Uterus (tissue), 4 donors: ENCODE measurements around the gene OSER1. TPM values are rescaled to one million over a fixed set of nuclear protein-coding genes. Genes with fewer than 3 reads are reported as not detected.
A peak's percentile ranks its signal among the peaks of the same experiment; 100 is the strongest.

Experiments used
- DNase-seq, 2 donors: peaks; one replicate each; pipeline ENCODE4 v3.0.0-alpha.2; 2019 to 2020
- H3K27ac ChIP-seq, 2 donors: fragments of 200-600 bp; sonication (generic); 1 replicate in 1 of 2; 2 replicates in 1 of 2; pipeline ENCODE4 v1.5.1; 2016 to 2018
- H3K27me3 ChIP-seq, 2 donors: fragments of 200-600 bp; sonication (generic); one replicate each; pipeline ENCODE4 v1.5.1; 2018 to 2019; ENCODE audit warnings: control low read depth in 1 of 2
- H3K36me3 ChIP-seq, 2 donors: fragments of 200-600 bp; sonication (generic); one replicate each; pipeline ENCODE4 v1.5.1; 2019; ENCODE audit warnings: control low read depth in 1 of 2
- H3K4me1 ChIP-seq, 2 donors: fragments of 200-600 bp; sonication (generic); one replicate each; pipeline ENCODE4 v1.5.1; 2018 to 2019; ENCODE audit warnings: control low read depth in 1 of 2
- H3K4me3 ChIP-seq, 2 donors: fragments of 200-600 bp; sonication (generic); 1 replicate in 1 of 2; 2 replicates in 1 of 2; pipeline ENCODE4 v1.5.1; 2018 to 2019; ENCODE audit warnings: mild to moderate bottlenecking in 1 of 2
- H3K9me3 ChIP-seq, 2 donors: fragments of 200-600 bp; sonication (generic); one replicate each; pipeline ENCODE4 v1.5.1; 2019; ENCODE audit warnings: control low read depth in 1 of 2
- POLR2A ChIP-seq, 2 donors: fragments of 450-650 bp; IDR thresholded peaks; one replicate each; pipeline ENCODE4 v1.6.1; 2016; ENCODE audit warnings: antibody characterized with exemption in 2 of 2, mild to moderate bottlenecking in 1 of 2, moderate library complexity in 1 of 2
- intact Hi-C: fragments of 100-400 bp; cut with DNase I; formaldehyde crosslinking; loops from one replicate; pipeline ENCODE4 v1.15.1; 2023; ENCODE audit warnings: low total_unique reads
- total RNA-seq, 4 donors: library from RNA; depleted of rRNA in 3 of 4; stranded (reverse); fragments of >200 nt in 3 of 4; gene quantifications; one replicate each; pipeline versions ENCODE4 v1.1.0 to v1.2.4, GENCODE V29; 2014 to 2023
- TF ChIP-seq, protein P1 (sequence below), 4 experiments: fragments of 200-600 bp in 2 of 4; fragments of 450-650 bp in 2 of 4; sonication (generic) in 2 of 4; IDR thresholded peaks; one replicate each; pipeline ENCODE4 v1.5.1; 2016 to 2019; ENCODE audit warnings: antibody characterized with exemption in 4 of 4, mild to moderate bottlenecking in 2 of 4, moderate library complexity in 1 of 4
- donor health status: DM: yes; HTN: yes; CAD: no.

OSER1 gene
- total RNA-seq, 4 donors from 2014 or later = 33.8 to 76.2 (median 46.0) TPM

DNA sequence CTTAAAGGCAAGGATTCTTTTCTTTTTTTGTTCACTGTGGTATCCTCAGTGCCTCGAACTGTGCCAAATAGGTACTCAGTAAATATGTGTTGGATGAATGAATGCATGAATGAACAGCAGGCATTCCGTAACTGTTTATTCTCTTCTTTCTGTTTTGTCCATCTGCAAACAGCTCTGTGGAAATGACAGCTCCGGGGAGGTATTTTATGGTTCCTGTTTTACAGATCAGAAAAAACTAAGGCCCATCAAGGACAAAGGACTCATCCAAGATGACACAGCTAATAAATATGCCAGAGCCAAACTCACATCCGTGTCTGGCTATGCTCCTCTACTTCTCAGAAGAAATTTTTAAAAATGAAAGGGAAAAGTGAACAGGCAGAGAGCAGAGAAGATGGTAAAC lies 44.6 kb downstream of the OSER1 start:
- H3K4me1 ChIP-seq = peaks cover 0 to 12% of the 10 kb centered on the region in 2 donors
- intact Hi-C loops = no loop called here

DNA sequence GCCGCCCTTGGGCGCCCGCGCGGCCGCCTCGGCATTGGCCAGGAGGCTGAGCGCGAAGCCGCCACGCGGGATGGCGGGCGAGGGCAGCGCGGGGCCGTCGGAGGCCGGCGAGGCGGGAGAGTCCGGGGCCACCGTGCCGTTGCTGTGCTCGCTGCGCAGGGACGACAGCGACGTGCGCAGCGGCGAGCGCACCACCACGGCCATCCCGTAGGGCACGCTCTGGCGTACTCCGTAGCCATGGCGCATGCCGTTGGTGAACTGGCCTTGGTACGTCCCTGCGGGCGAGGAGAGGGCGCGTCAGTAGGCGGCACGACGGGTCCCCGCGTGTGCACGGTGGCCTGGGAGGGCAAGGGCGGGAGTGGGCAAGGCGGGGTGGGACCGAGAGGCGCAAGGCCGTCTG lies 50.4 kb downstream of the OSER1 start:
- H3K4me3 ChIP-seq = no peak overlapping the region
- no peaks in the 10 kb centered on the region for H3K27me3 ChIP-seq
- TF ChIP-seq, protein P1, sequence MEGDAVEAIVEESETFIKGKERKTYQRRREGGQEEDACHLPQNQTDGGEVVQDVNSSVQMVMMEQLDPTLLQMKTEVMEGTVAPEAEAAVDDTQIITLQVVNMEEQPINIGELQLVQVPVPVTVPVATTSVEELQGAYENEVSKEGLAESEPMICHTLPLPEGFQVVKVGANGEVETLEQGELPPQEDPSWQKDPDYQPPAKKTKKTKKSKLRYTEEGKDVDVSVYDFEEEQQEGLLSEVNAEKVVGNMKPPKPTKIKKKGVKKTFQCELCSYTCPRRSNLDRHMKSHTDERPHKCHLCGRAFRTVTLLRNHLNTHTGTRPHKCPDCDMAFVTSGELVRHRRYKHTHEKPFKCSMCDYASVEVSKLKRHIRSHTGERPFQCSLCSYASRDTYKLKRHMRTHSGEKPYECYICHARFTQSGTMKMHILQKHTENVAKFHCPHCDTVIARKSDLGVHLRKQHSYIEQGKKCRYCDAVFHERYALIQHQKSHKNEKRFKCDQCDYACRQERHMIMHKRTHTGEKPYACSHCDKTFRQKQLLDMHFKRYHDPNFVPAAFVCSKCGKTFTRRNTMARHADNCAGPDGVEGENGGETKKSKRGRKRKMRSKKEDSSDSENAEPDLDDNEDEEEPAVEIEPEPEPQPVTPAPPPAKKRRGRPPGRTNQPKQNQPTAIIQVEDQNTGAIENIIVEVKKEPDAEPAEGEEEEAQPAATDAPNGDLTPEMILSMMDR (IDR thresholded peaks at IDR 0.05) = no peak
- no peak for TF ChIP-seq POLR2A (IDR thresholded peaks at IDR 0.05)
- no peak for DNase-seq
- intact Hi-C loops = no loop called here
- H3K4me1 ChIP-seq = no peaks in the 10 kb centered on the region
- H3K36me3 ChIP-seq = no peaks in the 10 kb centered on the region
- H3K27ac ChIP-seq = peak overlapping the region in 1 of 2 donors; percentile 29
- H3K9me3 ChIP-seq = no peaks in the 10 kb centered on the region

More for the DNA sequence above, 44.6 kb downstream of the OSER1 start:
- H3K9me3 ChIP-seq = no peaks in the 10 kb centered on the region
- H3K27ac ChIP-seq = peak overlapping the region; percentile 78 to 84
- TF ChIP-seq, protein P1 (IDR thresholded peaks at IDR 0.05) = no peak
- TF ChIP-seq POLR2A (IDR thresholded peaks at IDR 0.05) = no peak
- no peak for DNase-seq
- no peak overlapping the region for H3K4me3 ChIP-seq
- no peaks in the 10 kb centered on the region for H3K27me3 ChIP-seq
- H3K36me3 ChIP-seq = no peaks in the 10 kb centered on the region

DNA sequence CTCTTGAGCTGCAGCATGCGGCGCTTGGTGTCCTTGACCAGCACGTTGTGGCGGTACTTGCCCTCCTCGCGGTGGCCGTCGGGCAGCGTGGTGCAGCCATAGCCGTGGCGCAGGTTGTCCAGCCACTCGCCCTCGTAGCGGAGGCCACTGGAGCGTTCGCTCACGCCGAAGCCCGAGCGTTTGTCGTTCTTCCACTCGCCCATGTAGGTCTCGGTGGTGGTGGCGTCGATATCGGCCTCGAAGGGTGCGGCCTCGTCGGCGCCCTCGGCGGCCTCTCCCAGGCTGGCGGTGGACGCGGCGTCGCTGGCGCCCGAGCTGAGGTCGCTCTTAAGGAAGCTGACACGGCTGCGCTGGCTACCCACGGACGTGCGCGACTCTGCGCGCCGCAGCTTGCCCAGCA lies 50.9 kb downstream of the OSER1 start:
- TF ChIP-seq, protein P1 (IDR thresholded peaks at IDR 0.05) = no peak
- no peak for TF ChIP-seq POLR2A (IDR thresholded peaks at IDR 0.05)
- peaks cover 0 to 2% of the 10 kb centered on the region in 2 donors for H3K4me1 ChIP-seq
- no peaks in the 10 kb centered on the region for H3K27me3 ChIP-seq
- H3K4me3 ChIP-seq = no peak overlapping the region
- intact Hi-C loops = no loop called here
- peak overlapping the region in 1 of 2 donors; percentile 29 for H3K27ac ChIP-seq
- H3K9me3 ChIP-seq = no peaks in the 10 kb centered on the region
- DNase-seq = no peak
- H3K36me3 ChIP-seq = no peaks in the 10 kb centered on the region

DNA sequence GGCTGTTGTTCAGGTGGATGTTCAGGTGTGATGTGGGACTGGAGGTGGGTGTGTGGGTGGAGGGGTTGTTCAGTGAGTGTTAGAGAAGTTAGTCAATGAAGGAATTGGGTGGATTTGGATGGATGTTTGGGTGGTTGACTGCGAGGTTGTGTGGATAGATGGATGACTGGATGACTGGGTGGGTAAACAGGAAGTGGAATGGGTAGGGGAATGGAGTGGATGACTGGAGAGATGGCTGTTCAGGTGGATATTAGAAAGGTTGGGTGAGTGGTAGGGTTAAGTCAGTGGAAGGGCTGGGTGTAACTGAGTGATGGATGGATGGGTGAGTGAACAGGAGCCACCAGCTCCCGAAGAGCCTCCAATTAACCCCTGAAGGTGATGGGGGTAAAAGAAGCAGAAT lies 51.4 kb downstream of the OSER1 start:
- peaks cover 0 to 3% of the 10 kb centered on the region in 2 donors for H3K4me1 ChIP-seq
- H3K4me3 ChIP-seq = no peak overlapping the region
- no peaks in the 10 kb centered on the region for H3K36me3 ChIP-seq
- no peaks in the 10 kb centered on the region for H3K9me3 ChIP-seq
- TF ChIP-seq POLR2A (IDR thresholded peaks at IDR 0.05) = no peak
- TF ChIP-seq, protein P1 (IDR thresholded peaks at IDR 0.05) = no peak
- intact Hi-C loops = no loop called here
- no peak overlapping the region for H3K27ac ChIP-seq
- H3K27me3 ChIP-seq = no peaks in the 10 kb centered on the region
- no peak for DNase-seq

DNA sequence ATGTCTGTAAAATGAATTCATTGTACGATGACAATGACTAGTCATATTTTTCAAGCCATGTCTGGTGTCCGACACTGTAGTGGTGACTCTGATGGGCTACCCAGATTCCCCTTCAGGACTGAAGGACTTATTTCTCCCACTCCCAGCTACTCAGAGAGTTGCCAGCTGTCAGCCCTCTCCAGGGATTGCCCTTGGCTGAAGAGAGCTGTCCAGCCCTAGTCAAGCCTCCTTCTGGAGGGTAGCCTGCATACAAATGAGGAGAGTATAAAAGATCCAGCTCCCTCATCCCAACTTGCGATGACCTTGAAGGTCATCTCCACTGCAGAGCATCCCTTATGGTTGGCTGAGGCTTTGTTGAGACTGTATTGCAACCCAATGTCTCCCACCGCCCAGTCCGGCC lies 53.5 kb downstream of the OSER1 start:
- Histone ChIP-seq H3K4me3 (no peak overlapping the region), H3K9me3 (no peaks in the 10 kb centered on the region), H3K27ac (peak overlapping the region; percentile 47 to 52), H3K27me3 (no peaks in the 10 kb centered on the region), H3K36me3 (no peaks in the 10 kb centered on the region), H3K4me1 (peaks cover 0 to 10% of the 10 kb centered on the region in 2 donors)
- no peak for DNase-seq
- no peak for TF ChIP-seq POLR2A (IDR thresholded peaks at IDR 0.05)
- TF ChIP-seq, protein P1 (IDR thresholded peaks at IDR 0.05) = no peak
- intact Hi-C loops = no loop called here
